Left forelimb (tissue), 1 donor: ENCODE results near the gene QSOX1.

Experiments used
- DNase-seq: peaks from one replicate; pipeline ENCODE4 v3.0.0-alpha.2; 2018; ENCODE audit warnings: low spot score

QSOX1 gene

DNA sequence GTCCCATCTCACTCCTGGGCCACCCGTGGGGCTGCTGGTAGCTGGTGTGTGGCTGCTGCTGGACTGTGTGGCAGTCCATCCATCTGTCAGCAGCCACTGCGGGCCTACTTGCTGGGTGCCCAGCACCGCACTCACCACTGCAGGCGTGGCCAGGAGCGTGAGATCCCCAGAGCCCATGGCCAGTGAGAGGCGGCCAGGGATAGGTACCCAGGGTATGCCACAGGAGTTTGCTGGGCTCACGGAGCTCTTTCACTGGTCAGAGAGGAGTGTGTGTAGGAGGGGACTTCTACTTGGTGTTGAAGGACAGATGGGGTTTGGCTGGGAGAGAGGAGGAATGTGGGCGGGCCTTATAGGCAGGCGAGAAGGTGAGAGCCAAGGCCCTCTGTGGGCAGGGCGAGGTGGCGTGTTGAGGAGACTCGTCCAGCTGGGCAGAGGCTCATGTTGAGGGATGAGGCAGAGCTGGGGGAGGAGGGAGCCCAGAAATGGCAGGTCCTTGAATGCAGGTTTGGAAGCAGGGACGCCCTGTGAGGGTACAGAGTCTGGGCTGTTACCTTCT, 15.0 kb downstream of the QSOX1 start:
- peak; percentile 52 for DNase-seq

DNA sequence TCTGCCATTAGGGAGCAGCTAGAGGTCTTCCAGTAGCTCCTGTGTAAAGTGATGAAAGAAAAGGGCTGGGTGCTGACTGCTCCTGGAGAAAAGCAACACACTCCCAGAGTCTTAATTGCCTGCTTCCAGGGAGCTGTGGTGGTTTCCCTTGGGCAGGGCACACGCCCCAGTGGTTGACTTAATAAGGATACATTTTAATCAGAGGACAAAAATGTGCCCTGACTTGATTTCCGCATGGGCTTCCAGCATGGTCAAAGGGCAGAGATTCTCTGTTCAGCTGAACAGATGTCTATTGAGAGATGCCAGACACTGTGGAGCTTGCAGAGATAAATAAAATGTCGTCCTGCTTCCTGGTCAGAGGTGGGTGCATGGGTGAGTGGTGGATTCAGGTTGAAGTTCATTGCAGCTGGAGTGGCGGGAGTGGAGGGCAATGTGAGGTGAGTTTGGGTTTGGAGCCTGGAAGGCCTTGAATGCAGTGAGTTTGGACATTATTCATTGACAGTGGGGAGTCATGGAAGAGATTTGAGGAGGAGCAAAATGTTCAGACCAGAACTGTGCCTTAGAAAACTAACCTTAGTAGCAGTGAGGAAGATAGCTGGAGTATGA, 16.0 kb downstream of the QSOX1 start:
- peak; percentile 57 for DNase-seq

GRCh38 chr1:180171691-180172090, 17.0 kb downstream of the QSOX1 start:
- no peak for DNase-seq

DNA sequence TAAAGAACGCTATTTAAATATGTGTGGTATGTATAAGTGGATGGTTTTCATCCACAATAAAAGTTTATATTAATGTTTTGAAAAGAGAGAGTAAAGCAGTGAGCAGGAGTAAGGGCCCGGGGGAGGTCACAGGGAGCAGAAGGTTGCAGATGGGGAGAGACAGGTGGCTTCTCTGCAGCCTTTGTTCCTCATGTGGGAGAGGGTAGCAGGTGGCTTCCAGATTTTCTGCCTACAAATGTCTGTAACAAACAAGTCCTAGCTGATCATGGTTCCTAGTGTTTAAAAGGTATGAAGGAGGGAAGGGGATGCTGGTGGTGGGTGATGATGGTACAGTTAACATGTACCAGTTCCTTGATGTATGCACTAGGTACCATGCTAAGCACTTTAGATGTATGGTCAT, 18.8 kb downstream of the QSOX1 start:
- no peak for DNase-seq

DNA sequence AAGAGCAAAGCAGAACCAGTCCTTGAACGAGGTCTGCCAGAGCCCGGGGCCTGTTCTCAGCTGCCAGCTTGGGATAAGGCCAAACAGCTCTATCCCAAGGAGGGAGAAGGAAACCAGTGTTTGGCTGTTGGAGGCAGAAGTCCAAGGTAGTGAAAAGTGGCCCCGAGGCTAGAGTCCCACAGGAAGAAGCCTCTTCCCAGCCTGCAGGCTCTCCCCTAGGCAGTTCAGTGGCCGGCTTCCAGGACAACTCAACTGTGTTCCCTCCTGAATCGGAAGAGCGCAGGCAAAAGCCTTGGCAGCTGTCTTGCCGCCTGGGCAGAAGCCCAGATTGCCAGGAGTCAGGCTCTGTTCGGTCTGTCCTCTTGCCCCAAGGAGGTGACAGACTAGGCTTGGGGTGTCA, 19.3 kb downstream of the QSOX1 start:
- no peak for DNase-seq

DNA sequence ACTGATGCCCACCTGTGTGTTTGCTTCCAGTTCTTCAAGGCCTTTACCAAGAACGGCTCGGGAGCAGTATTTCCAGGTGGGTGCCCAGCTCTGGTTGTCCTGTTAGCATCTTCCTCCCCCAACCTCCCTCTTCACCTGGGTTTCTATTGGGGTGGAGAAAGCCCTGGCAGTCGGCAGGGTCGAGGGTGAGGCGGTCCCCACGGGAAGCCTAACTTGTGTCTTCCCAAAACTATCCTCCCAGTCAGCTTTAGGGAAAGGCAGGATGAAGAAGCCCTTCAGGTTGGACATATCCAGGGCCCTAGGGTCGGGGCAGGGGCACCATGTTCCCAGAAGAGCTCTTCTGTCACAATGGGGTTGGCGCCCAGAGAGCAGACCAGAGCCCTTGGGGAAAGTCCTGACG, 20.6 kb downstream of the QSOX1 start:
- DNase-seq = no peak

- DNase-seq = no peak
These were observed 21.1 kb downstream of the QSOX1 start for GRCh38 chr1:180175806-180176205.

DNA sequence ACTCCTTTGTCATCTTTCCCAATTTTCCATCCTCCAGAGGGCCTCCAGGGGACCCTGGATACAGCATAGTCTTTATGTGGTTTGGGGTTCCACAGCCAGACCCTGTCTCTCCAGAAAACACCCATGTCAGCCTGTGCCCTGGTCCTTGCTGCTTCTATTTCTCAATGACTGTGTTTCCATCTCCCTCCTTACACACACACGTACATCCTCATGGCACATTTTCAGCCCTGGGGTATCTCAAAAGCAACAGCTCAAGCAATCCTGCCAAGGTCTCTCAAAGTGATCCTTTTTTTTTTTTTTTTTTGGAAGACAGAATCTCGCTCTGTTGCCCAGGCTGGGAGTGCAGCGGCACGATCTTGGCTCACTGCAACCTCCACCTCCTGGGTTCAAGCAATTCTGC, 22.3 kb downstream of the QSOX1 start:
- no peak for DNase-seq

GRCh38 chr1:180177931-180178330, 23.3 kb downstream of the QSOX1 start:
- no peak for DNase-seq

DNA sequence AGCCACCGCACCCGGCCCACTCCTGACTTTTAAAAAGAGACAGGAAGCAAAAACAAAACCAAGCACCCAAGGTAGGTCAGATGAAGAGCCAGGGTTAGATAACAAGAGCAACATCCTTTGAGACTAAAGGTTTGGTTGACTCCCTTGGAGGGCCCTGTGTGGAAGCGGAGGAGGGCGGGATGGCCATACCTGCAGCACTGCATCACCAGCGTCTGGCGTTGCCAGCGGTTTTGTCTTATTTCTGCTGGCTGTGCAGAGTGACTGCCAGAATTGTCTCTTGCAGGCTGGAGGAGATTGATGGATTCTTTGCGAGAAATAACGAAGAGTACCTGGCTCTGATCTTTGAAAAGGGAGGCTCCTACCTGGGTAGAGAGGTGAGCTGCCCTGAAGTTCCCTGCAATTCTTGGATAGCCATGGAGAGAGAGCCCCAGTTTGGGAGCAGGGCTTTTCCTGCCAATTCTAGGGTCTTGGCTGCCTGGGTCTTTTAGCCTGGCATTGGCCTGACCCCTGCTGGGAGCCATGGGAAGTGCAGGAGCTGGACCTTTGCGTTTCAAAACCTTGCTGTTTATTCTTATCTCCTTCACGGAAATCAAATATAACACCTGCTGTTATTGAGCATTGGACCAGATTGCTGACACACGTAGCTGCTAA, 24.0 kb downstream of the QSOX1 start:
- no peak for DNase-seq

- no peak for DNase-seq
These were observed 24.7 kb downstream of the QSOX1 start for GRCh38 chr1:180179162-180179957.

- no peak for DNase-seq
These were observed 26.4 kb downstream of the QSOX1 start for GRCh38 chr1:180181048-180181447.

- no peak for DNase-seq
These were observed 27.4 kb downstream of the QSOX1 start for GRCh38 chr1:180181996-180182642.

DNA sequence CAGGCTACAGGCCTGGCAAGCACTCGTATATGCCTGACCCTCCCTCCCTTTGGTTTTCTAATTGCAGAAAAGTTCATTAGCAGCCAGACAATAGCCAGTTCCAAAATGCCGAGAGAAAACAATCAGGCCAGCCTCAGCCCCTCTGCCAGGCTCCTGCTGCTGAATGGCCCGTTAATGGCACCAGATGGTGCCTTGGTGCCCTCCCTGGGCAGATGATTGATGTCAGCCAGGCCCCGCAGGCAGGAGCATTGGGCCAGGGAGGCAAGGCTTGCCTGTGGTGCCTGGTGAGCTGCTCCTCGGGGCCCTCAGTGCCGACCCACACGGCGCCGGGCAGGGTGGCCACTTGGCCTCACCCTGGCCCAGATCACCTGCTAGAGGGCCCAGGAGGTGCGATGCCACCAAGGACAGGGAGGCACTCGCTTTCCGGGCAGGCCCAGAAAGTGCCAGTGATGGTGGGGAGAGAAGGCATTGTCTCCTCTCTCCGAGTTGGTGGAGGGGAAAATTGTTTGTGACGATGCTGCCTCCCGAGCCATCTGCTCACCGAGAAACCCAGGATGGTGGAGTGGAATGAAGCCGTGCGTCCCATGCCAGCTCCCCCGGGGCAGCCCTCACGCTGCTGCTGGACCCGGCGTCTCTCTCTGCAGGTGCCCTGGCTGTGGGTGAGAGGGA, 28.1 kb downstream of the QSOX1 start:
- DNase-seq = no peak

GRCh38 chr1:180183426-180183825, 28.8 kb downstream of the QSOX1 start:
- no peak for DNase-seq

DNA sequence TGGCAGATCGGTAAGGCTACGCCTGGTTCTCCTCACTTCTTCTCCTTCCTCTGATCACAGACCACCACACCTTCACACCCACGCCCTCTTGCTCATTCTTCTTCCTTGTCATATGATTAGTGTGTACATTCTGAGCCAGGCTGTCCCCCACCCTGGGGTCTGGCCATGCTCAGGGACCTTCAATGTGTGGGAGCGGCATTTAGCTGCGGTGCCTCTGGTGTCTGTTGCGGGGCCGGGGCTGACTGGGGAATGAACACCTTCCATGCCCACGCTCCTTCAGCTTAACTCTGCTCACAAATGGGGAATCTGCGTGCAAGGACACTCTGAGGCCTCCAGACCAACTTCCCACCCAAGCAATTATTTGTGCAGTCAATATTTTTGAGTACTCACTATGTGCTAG, 29.4 kb downstream of the QSOX1 start:
- no peak for DNase-seq

- no peak for DNase-seq
These were observed 30.6 kb downstream of the QSOX1 start for GRCh38 chr1:180185281-180185680.

GRCh38 chr1:180185971-180186645, 31.4 kb downstream of the QSOX1 start:
- DNase-seq = no peak

- no peak for DNase-seq
These were observed 32.2 kb downstream of the QSOX1 start for GRCh38 chr1:180186831-180187230.

DNA sequence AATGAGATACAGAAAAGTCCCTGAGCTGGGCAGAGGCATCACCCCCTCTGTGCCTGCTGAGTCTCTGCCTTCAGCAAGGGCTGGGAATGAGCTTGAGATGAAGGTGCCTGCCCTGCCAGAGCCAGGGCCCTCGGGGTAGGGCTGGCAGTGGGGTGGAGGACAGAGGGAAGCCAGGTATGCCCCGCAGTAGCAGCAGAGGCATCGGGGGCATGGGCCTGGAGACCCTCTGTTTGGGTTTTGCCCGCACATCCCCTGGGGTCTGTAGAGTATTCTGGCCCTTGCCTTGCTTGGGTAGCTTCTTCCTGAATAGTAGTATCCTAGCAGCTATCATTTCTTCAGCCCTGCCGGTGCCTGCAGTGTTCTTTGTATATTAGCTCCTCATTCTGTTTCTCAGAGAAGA, 33.0 kb downstream of the QSOX1 start:
- no peak for DNase-seq

GRCh38 chr1:180188091-180188506, 33.4 kb downstream of the QSOX1 start:
- DNase-seq = no peak
